ENCODE measurements around the gene RELL2.

DNA sequence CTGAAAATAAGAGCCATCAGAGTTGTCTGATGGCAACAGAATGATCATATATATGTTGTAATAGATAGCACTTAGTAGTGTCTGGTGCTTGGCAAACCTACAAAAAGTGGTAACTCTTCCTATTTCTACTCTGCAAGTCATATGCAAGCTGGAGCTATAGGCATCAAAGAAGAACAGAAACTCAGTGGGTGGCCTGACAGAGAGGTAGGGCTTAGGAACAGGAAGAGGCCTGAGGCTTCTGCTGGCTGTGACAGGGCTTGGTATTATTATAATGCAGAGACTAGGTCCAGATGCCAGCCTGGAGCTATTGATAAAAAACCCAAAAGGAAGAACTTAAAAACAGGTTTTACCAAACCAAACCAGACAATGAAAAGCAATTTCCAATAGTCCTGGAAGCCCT, 13.6 kb upstream of the RELL2 start:
- TF ChIP-seq TAF1 (IDR thresholded peaks at IDR 0.05; ENCODE audit: low read depth) (no peak), EP300 (IDR thresholded peaks at IDR 0.05; ENCODE audit: borderline replicate concordance) (no peak), FOXM1 (IDR thresholded peaks at IDR 0.05; ENCODE audit: borderline replicate concordance, low read depth) (no peak), RAD21 (IDR thresholded peaks at IDR 0.05; ENCODE audit: low read depth) (no peak), CREB1 (IDR thresholded peaks at IDR 0.05; ENCODE audit: low read depth) (no peak), NFIC (IDR thresholded peaks at IDR 0.05) (no peak), TCF12 (IDR thresholded peaks at IDR 0.05; ENCODE audit: low read depth) (no peak), CEBPB (IDR thresholded peaks at IDR 0.05) (no peak), YY1 (IDR thresholded peaks at IDR 0.05; ENCODE audit: low read depth) (no peak), MAX (IDR thresholded peaks at IDR 0.05) (no peak), USF1 (IDR thresholded peaks at IDR 0.05) (no peak)
